Measurements from ENCODE around the gene ANKRD23.
"Not testable (repeated sequence)": the region's sequence is repeated elsewhere in the genome, so short reads cannot be mapped to it uniquely, and the experiment has no call there.

Gene ANKRD23

GRCh38 chr2:96819128-96819875 lies 24.5 kb downstream of the ANKRD23 start:
- no peak for DNase-seq (ENCODE audit: low read depth in 2 of 2, low spot score in 1 of 2)

GRCh38 chr2:96817882-96818281 lies 25.9 kb downstream of the ANKRD23 start:
- no peak for DNase-seq (ENCODE audit: low read depth in 2 of 2, low spot score in 1 of 2)

- no peak for DNase-seq (ENCODE audit: low read depth in 2 of 2, low spot score in 1 of 2)
Measured at GRCh38 chr2:96816836-96817702, 26.8 kb downstream of the ANKRD23 start.

- peak; percentile 89 to 94 for DNase-seq (ENCODE audit: low read depth in 2 of 2, low spot score in 1 of 2)
Measured at GRCh38 chr2:96816127-96816835, 27.5 kb downstream of the ANKRD23 start, which contains the start of gene CNNM3. TSS of gene CNNM3 (plus strand) at chr2:96816268. CDS start at chr2:96816278, 10 bp downstream.

GRCh38 chr2:96815326-96816126 lies 28.3 kb downstream of the ANKRD23 start:
- no peak for DNase-seq (ENCODE audit: low read depth in 2 of 2, low spot score in 1 of 2)

GRCh38 chr2:96813656-96814055 lies 30.2 kb downstream of the ANKRD23 start:
- no peak for DNase-seq (ENCODE audit: low read depth in 2 of 2, low spot score in 1 of 2)

- DNase-seq (ENCODE audit: low read depth in 2 of 2, low spot score in 1 of 2) = no peak
Measured at GRCh38 chr2:96811917-96812316, 31.9 kb downstream of the ANKRD23 start.

- no peak for DNase-seq (ENCODE audit: low read depth in 2 of 2, low spot score in 1 of 2)
Measured at GRCh38 chr2:96810783-96811192, 33.0 kb downstream of the ANKRD23 start.

GRCh38 chr2:96809951-96810782 lies 33.7 kb downstream of the ANKRD23 start:
- no peak for DNase-seq (ENCODE audit: low read depth in 2 of 2, low spot score in 1 of 2)

GRCh38 chr2:96809216-96809882 lies 34.5 kb downstream of the ANKRD23 start:
- no peak for DNase-seq (ENCODE audit: low read depth in 2 of 2, low spot score in 1 of 2)

GRCh38 chr2:96808176-96808837 lies 35.5 kb downstream of the ANKRD23 start:
- no peak for DNase-seq (ENCODE audit: low read depth in 2 of 2, low spot score in 1 of 2)

- DNase-seq (ENCODE audit: low read depth in 2 of 2, low spot score in 1 of 2) = no peak
Measured at GRCh38 chr2:96807127-96807471, 36.7 kb downstream of the ANKRD23 start.

GRCh38 chr2:96806468-96807126 lies 37.2 kb downstream of the ANKRD23 start:
- peak in 1 of 2 donors; percentile 14 for DNase-seq (ENCODE audit: low read depth in 2 of 2, low spot score in 1 of 2)

GRCh38 chr2:96805946-96806345 lies 37.9 kb downstream of the ANKRD23 start:
- not testable (repeated sequence) for DNase-seq (ENCODE audit: low read depth in 2 of 2, low spot score in 1 of 2)

GRCh38 chr2:96804986-96805385 lies 38.8 kb downstream of the ANKRD23 start:
- DNase-seq (ENCODE audit: low read depth in 2 of 2, low spot score in 1 of 2) = no peak

- DNase-seq (ENCODE audit: low read depth in 2 of 2, low spot score in 1 of 2) = no peak
Measured at GRCh38 chr2:96802721-96803120, 41.1 kb downstream of the ANKRD23 start.

- peak in 1 of 2 donors; percentile 13 for DNase-seq (ENCODE audit: low read depth in 2 of 2, low spot score in 1 of 2)
Measured at GRCh38 chr2:96801786-96802595, 41.8 kb downstream of the ANKRD23 start.
